CD4-positive, alpha-beta T cell treated with Interleukin-2 at 100 ng/mL for 4 hours (primary cell): ENCODE measurements around the gene ENC1.

Experiments used
- DNase-seq: peaks from one replicate; pipeline ENCODE4 v3.0.0-alpha.2; 2020; ENCODE audit warnings: low spot score

The ENC1 gene

GRCh38 chr5:74608736-74609601 is 31.6 kb downstream of the ENC1 start:
- DNase-seq, result no peak

GRCh38 chr5:74605759-74606158 is 34.8 kb downstream of the ENC1 start:
- no peak for DNase-seq

DNA sequence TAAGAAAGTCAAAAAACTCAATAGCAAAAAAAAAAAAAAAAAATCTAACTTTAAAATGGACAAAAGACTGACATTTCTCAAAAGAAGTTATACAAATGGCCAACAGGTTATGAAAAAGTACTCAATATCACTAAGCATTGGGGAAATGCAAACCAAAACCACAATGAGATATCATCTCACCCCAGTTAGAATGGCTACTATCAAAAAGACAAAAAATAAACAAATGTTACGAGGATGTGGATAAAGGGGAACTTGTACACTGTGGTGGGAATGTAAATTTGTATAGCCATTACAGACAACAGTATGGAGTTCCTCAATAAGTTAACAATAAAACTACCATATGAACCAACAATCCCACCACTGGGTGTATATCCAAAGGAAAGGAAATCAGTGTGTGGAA is 37.2 kb downstream of the ENC1 start:
- DNase-seq, result no peak

- DNase-seq, result no peak
Measured at GRCh38 chr5:74599148-74599547, 41.4 kb downstream of the ENC1 start.

- DNase-seq, result no peak
Measured at GRCh38 chr5:74598731-74599130, 41.8 kb downstream of the ENC1 start.

DNA sequence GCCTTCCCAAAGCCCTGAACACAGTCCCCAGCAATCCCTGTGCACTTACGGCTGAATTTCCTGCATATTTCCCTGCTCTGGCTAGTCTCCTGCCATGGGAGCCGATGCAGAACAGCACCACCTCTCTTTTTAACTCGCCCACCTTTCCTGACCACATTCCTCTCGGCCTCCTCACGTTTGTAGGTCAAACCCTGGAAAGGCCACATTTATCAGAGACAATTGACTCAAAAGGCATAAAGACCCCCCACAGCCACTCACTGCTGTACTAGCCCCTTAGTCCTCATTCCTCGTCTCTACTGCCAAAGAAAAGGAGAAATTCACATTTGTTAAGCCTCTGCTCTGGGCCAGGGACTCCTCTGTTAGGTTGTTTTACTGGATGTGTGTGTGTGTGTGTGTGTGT is 43.6 kb downstream of the ENC1 start:
- no peak for DNase-seq

DNA sequence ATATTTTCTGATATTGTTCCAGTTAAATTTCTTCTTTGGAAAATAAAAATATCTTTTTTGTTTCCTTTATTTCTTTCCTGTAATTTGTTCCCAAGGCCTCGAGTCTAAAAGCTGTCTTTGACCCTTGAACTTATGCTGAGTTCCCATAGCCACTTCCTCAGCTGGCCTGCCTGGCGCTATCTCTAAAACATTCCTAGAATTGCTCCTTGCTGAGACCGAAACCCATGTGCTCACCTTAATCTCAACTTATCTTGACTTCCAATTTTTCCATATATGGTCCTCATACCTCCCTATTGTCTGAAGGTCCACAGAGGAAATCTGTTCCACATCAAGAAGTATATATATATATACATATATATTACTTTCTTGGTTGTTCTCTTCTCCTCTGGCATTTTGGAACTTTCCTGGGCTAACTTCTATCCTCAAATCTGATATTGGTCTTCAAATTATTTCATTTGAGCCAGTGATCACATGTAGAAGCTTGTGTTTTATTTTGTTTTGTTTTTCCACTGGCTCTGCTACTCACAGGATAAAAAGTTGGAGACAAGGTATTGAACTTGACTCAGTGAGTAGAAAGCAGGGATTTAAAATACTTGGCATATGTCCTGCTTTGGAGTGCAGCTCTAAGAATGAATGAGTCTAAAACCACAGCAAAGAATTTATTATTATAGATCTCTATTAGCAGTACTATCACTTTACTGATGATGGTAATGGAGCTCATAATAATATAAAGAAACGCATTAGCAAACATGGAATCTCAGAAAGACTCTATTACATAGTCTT is 45.2 kb downstream of the ENC1 start:
- DNase-seq, result no peak

- no peak for DNase-seq
Measured at GRCh38 chr5:74594137-74595040, 46.1 kb downstream of the ENC1 start.

GRCh38 chr5:74589204-74590056 is 51.1 kb downstream of the ENC1 start:
- DNase-seq, result no peak

DNA sequence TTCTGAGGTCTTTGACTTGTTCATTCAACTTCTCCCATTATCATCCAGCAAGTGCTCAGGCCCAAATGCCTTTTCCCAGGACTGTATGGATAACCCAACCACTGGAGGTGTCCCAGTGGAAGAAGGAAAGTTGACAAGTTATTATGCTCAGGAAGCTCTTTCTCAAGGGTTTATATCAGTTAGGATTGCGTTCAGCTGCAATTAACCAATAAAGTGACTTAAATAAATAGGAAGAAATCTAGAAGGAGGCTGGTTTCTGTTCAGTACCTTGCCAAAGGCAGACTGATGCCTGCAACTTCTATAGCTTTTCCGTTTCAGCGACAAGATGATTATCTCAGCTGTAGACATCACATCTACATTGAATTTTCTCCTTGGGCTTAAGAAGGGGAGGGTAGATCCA is 52.1 kb downstream of the ENC1 start:
- DNase-seq, result no peak

GRCh38 chr5:74587890-74588289 is 52.6 kb downstream of the ENC1 start:
- DNase-seq, result no peak

DNA sequence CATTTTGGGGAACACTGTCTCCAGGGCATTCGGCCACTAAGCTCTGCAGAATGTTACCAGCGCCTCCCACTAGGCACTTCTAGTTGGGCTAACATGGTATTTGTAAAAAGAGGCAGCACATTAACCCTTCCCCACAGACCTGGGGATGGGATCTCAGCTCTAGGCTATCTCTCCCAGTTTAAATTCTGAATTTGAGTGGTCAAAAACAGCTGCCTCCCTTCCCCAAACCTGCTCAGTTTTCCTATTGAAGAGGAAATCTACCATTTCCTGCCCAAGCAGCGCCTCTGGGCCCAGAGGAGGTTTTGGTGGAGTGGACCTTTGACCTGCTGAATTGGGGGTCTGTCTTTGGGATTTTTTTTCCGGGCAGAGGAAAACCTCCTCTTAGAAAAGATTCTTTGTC is 53.2 kb downstream of the ENC1 start:
- no peak for DNase-seq

- no peak for DNase-seq
Measured at GRCh38 chr5:74586856-74587255, 53.7 kb downstream of the ENC1 start.

GRCh38 chr5:74582853-74583252 is 57.7 kb downstream of the ENC1 start:
- DNase-seq, result no peak

DNA sequence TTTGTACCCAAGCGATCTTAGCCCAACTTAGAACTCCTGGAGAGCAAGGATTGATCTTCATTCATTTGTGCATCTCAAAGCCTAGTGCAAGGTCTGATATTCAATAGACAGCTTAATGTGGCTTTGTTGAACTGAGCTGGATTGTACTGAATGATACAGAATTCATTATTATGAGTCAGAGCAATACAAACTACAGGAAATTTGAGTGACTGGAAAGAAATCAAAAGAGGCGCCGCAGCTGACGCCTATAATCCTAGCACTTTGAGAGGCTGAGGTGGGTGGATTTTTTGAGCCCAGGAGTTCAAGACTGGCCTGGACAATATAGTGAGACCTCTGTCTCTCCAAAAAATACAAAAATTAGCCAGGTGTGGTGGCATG is 58.6 kb downstream of the ENC1 start:
- DNase-seq, result no peak

- DNase-seq, result no peak
Measured at GRCh38 chr5:74580729-74581109, 59.8 kb downstream of the ENC1 start.

- peak; percentile 50 for DNase-seq
Measured at GRCh38 chr5:74579215-74579614, 61.3 kb downstream of the ENC1 start.

GRCh38 chr5:74578356-74579044 is 62.0 kb downstream of the ENC1 start:
- no peak for DNase-seq
